Measurements from ENCODE around the gene UBE2J1.
"Not testable (repeated sequence)": the region's sequence is repeated elsewhere in the genome, so short reads cannot be mapped to it uniquely, and the experiment has no call there.

The UBE2J1 gene

GRCh38 chr6:89315249-89315885, 37.2 kb downstream of the UBE2J1 start, which contains the start of gene GABRR2:
Gene GABRR2, minus strand, starts transcription at chr6:89315299. Its CDS starts 134 bp downstream, at chr6:89315165.
- no peak for DNase-seq

DNA sequence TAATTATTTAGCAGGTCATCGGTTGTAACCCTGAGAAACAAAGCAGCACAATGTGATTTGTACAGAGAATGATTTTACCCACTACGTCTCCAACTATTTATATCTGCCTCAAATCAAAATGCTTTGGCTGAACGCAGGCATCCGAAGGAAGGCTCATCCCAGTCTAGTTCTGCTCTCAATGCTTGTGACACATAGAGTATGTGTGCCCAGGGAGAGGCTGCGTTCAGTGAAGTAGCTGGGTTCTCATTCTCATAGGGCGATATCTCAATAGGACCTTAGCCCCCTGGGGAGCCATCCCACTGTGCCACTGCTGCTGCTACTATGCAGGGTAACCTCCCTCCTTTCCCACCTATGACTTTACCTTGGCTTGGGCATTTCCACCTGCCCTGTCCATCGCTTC, 37.8 kb downstream of the UBE2J1 start:
- DNase-seq: no peak

DNA sequence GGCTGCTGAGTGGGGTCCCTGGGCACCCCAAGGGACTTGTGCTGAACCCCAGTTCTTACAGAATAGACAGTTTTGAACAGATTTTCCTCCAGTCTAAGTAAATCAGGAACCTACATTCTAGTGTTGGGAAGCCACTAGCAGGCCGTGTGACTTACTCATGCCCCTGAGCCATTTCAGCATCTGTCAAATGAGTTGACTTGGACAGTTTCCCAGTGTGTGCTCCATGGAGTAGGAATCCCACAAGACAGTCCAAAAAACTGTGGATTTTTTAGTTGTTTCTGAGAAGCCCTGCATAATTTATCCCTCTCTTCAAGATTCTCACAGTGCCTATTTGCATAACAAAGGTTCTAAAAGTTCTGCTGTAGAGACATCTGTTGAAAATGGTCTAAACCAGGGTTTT, 39.5 kb downstream of the UBE2J1 start:
- no peak for DNase-seq

- DNase-seq: no peak
Observed at GRCh38 chr6:89311853-89312531, 40.5 kb downstream of the UBE2J1 start.

- DNase-seq: no peak
Observed at GRCh38 chr6:89311530-89311852, 41.0 kb downstream of the UBE2J1 start.

DNA sequence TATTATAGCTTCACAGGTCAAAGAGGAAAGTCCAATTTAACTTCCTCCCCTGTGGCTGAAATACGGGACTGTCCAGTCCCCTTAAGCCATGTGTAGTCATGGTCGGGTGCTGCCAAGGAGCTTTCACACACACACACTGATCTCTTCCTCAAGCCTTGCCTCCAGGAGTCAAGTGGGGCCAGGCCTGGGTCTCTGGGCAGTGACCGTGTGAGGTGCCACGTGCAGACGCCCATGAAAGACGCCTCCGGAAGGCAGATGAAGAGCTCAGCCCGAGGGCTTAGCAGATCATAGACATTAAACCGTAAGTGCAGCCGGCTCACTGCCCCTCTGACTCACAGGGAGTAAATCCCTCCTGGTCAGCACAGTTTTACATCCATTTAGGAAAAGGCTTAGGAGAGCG, 41.6 kb downstream of the UBE2J1 start:
- no peak for DNase-seq

- DNase-seq: no peak
Observed at GRCh38 chr6:89308525-89309395, 43.8 kb downstream of the UBE2J1 start.

DNA sequence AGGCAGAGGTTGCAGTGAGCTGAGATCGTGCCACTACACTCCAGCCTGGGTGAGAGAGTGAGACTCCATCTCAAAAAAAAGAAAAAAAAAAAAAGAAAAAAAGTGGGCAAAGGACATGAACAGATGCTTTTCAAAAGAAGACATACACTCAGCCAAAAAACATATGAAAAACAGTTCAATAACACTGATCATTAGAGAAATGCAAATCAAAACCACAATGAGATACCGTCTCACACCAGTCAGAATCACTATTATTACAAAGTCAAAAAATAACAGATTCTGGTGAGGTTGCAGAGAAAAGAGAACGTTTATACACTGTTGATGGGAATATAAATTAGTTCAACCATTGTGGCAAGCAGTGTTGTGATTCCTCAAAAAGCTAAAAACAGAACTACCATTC, 48.0 kb downstream of the UBE2J1 start:
- not testable (repeated sequence) for DNase-seq

GRCh38 chr6:89302936-89303335, 49.6 kb downstream of the UBE2J1 start:
- no peak for DNase-seq

GRCh38 chr6:89302195-89302770, 50.2 kb downstream of the UBE2J1 start:
- DNase-seq: no peak

DNA sequence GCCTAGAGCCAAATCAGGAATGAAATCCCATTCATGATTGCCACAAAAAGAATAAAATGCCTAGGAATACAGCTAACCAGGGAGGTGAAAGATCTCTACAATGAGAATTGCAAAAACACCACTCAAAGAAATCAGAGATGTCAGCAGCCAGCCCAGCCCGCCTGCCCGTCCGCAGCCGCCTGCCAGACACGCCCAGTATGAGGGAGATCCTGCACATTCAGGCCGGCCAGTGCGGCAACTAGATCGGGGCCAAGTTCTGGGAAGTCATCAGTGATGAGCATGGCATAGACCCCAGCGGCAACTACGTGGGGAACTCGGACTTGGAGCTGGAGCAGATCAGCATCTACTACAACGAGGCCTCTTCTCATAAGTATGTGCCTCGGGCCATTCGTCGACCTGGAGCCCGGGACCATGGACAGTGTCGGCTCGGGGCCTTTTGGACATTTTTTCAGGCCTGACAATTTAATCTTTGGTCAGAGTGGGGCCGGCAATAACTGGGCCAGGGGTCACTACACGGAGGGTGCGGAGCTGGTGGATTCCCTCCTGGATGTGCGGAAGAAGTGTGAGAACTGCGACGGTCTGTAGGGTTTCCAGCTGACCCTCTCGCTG, 50.8 kb downstream of the UBE2J1 start:
- no peak for DNase-seq

DNA sequence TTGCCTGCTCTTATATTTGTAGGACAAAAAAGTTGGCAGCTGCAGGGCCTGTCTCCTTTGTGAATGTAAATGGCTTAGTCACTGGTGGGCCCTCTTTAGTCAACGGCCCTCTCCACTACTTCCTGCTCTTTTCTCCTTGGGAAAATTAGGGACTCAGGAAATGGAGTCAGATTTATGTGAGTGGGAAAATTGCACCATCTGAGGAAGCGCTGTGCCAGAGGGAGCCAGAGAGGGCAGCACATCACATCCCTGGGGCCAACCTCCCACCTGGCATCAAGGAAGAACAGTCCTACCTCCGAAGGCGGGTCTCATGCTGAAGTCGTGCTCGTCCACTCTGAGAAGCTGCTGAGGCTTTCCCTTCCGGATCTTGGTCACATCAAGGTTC, 53.1 kb downstream of the UBE2J1 start:
- no peak for DNase-seq

- no peak for DNase-seq
Observed at GRCh38 chr6:89298680-89299465, 53.6 kb downstream of the UBE2J1 start.

DNA sequence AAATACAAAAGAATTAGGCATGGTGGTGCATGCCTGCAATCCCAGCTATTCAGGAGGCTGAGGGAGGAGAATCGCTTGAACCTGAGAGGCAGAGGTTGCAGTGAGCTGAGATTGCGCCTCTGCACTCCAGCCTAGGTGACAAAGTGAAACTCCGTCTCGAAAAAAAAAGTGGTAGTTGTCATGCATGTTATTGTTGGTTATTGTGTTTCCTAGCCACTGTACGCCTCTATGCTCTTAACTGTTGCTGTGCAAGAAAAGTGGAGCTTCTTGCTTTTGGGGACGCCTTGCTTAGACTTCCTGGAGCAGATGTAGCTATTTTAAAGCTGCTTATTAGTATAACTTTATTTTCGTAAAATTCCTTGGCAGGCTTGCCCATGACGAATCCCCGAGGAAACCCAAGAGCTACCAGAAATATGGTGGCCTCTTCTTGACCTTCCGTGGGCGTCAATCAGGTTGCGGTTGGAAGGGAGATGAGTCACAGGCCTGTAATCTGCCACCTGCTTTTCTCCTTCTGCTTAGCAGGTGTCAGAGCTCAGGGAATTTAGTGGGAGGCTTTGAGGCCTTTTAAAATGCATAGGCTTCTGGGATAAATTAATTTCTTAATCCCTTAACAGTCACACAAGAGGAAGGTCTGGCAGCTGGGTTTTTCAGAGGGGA, 54.7 kb downstream of the UBE2J1 start:
- no peak for DNase-seq

GRCh38 chr6:89295981-89296380, 56.5 kb downstream of the UBE2J1 start:
- DNase-seq: no peak

GRCh38 chr6:89295116-89295515, 57.4 kb downstream of the UBE2J1 start:
- not testable (repeated sequence) for DNase-seq

DNA sequence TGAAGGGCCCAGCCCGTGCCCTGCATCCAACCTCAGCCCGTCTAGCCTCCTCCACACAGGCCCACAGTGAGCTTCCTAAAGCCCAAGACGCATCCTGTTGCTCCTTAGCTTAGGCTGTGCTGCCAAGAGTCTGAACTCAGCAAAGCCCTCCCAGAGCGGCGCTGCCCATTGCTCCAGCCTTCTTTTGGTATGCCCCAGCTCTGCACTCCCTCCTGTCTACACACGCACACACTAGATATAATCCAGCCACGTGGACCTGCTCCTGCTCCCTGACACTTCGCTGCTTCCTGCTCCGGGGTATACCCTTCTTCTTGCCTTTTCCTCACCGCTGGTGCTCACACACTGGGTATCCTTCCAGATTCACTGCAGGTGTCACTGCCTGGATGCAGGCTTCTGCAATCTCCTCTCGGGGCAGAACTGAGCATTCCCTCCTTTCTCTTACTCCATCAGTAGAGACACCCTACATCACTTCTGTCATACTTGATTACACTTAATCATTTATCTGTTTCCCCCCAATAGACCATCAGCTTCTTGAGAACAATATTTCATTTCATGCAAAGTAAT, 61.2 kb downstream of the UBE2J1 start:
- DNase-seq: no peak

GRCh38 chr6:89290401-89291155, 61.9 kb downstream of the UBE2J1 start:
- no peak for DNase-seq

GRCh38 chr6:89289710-89290109, 62.8 kb downstream of the UBE2J1 start:
- DNase-seq: no peak

- DNase-seq: no peak
Observed at GRCh38 chr6:89287351-89288028, 65.0 kb downstream of the UBE2J1 start.

Measured in NCI-H526 treated with DMSO at 0.1 percent for 48 hours (cell line).